ENCODE results near the gene P2RX5.

The P2RX5 gene

GRCh38 chr17:3723556-3724377 lies 27.8 kb upstream of the P2RX5 start, which contains the start of gene HASPIN:
Gene HASPIN, plus strand, starts transcription at chr17:3723903. Its CDS starts 33 bp downstream, at chr17:3723936.
- peak within 1 kb of the TSS; percentile 98 for H3K4me3 ChIP-seq (ENCODE audit: low read depth, low read length)

GRCh38 chr17:3723188-3723555 lies 27.2 kb upstream of the P2RX5 start:
- no peak for TF ChIP-seq CTCF (IDR thresholded peaks at IDR 0.05; ENCODE audit: borderline replicate concordance, insufficient read depth, low read depth, low read length)
- H3K4me3 ChIP-seq (ENCODE audit: low read depth, low read length), result peak overlapping the region; percentile 98

More at GRCh38 chr17:3723556-3724377, 27.8 kb upstream of the P2RX5 start, which contains the start of gene HASPIN:
- TF ChIP-seq CTCF (IDR thresholded peaks at IDR 0.05; ENCODE audit: borderline replicate concordance, insufficient read depth, low read depth, low read length), result peak; percentile 29; the same call in 1 of the 2 replicates

GRCh38 chr17:3722716-3723115 lies 26.8 kb upstream of the P2RX5 start:
- no peak for TF ChIP-seq CTCF (IDR thresholded peaks at IDR 0.05; ENCODE audit: borderline replicate concordance, insufficient read depth, low read depth, low read length)
- peak overlapping the region; percentile 98 for H3K4me3 ChIP-seq (ENCODE audit: low read depth, low read length)

GRCh38 chr17:3719265-3719664 lies 23.3 kb upstream of the P2RX5 start:
- TF ChIP-seq CTCF (IDR thresholded peaks at IDR 0.05; ENCODE audit: borderline replicate concordance, insufficient read depth, low read depth, low read length), result no peak

GRCh38 chr17:3718201-3718600 lies 22.2 kb upstream of the P2RX5 start:
- no peak for TF ChIP-seq CTCF (IDR thresholded peaks at IDR 0.05; ENCODE audit: borderline replicate concordance, insufficient read depth, low read depth, low read length)
- no peak overlapping the region for H3K4me3 ChIP-seq (ENCODE audit: low read depth, low read length)

More at GRCh38 chr17:3719265-3719664, 23.3 kb upstream of the P2RX5 start:
- no peak overlapping the region for H3K4me3 ChIP-seq (ENCODE audit: low read depth, low read length)

GRCh38 chr17:3715296-3715695 lies 19.3 kb upstream of the P2RX5 start:
- no peak overlapping the region for H3K4me3 ChIP-seq (ENCODE audit: low read depth, low read length)
- no peak for TF ChIP-seq CTCF (IDR thresholded peaks at IDR 0.05; ENCODE audit: borderline replicate concordance, insufficient read depth, low read depth, low read length)

Measured in GM12875 (cell line).